GM12864 (cell line): ENCODE data around the gene FRS2.

Experiments
- DNase-seq: peaks from one replicate; pipeline ENCODE4 v3.0.0-alpha.2; 2011; ENCODE audit warnings: low read depth
- H3K4me3 ChIP-seq: 2 replicates; pipeline ENCODE4 v1.5.1; 2011; ENCODE audit warnings: mild to moderate bottlenecking, low read depth, low read length, control low read depth
- TF ChIP-seq, protein P1 (sequence below): IDR thresholded peaks from 2 replicates; pipeline ENCODE4 v1.5.1; 2011; ENCODE audit warnings: low read depth, mild to moderate bottlenecking, moderate library complexity, low read length, control low read depth, inconsistent platforms; ENCODE audit errors: missing control alignments

Gene FRS2

DNA sequence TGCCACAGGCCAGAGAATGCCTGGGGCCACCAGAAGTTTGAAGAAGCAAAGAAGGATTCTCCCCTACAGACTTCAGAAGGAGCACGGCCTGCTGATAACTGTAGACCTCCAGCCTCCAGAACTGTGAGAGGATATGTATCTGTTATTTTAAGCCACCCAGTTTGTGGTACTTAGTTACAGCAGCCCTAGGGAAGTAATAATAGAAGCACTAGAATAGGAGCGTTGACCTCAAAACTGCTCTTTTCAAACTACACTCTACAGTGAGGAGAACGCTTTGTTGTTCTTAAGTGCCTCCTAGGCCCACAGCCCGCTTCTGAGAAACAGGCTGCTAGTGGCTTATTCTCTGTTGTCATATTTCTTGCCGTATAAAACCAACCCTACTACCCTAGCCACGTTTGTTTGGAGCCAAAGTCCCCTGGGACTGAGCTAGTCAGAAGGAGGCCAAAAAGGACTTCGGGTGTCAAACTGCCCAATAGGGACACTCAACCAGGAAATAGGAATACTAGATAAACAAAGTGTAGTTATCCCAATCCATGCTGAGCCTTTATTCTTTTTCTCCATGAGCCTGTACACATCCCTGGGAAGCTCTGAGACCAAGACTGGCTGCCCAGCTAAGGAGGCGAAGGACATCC is 38.5 kb upstream of the FRS2 start:
- H3K4me3 ChIP-seq = no peak overlapping the region
- TF ChIP-seq, protein P1, sequence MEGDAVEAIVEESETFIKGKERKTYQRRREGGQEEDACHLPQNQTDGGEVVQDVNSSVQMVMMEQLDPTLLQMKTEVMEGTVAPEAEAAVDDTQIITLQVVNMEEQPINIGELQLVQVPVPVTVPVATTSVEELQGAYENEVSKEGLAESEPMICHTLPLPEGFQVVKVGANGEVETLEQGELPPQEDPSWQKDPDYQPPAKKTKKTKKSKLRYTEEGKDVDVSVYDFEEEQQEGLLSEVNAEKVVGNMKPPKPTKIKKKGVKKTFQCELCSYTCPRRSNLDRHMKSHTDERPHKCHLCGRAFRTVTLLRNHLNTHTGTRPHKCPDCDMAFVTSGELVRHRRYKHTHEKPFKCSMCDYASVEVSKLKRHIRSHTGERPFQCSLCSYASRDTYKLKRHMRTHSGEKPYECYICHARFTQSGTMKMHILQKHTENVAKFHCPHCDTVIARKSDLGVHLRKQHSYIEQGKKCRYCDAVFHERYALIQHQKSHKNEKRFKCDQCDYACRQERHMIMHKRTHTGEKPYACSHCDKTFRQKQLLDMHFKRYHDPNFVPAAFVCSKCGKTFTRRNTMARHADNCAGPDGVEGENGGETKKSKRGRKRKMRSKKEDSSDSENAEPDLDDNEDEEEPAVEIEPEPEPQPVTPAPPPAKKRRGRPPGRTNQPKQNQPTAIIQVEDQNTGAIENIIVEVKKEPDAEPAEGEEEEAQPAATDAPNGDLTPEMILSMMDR = no peak
- DNase-seq = no peak

DNA sequence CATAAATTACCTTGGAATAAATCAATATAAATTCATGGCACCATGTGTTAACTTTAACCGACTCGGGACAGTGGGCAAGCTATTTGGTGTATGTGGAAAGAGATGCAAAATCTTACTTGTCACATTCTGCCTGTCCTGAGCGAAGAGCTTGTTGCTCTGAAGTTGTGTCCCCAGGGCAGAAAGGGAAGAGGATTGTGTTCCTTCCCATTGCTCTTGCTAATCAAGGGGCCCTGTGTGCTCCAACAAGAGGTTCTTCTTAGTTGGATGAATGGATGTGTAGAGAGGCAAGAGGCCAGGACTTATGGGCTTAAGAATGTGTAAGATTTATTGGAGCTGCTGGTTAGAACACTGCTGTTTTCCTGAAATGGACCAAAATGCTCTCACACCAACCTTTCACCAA is 36.5 kb upstream of the FRS2 start:
- TF ChIP-seq, protein P1 = no peak
- no peak overlapping the region for H3K4me3 ChIP-seq
- no peak for DNase-seq

DNA sequence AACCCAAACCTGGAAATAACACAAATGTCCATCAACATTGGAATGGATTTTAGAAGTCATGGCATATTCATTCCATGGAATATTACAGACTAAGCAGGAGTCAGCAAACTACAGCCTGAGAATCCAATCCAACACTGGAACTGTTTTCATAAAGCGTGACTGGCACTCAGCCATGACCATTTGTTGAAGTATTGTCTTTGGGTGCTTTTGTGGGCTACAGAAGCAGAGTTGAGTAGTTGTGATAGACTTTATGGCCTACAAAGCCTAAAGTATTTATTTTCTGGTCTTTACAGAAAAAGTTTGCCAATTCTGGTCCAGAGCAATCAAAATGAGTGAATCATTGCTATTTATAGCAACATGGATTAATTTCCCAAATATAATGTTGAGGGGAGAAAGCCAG is 34.5 kb upstream of the FRS2 start:
- no peak overlapping the region for H3K4me3 ChIP-seq
- DNase-seq = no peak
- TF ChIP-seq, protein P1 = no peak

DNA sequence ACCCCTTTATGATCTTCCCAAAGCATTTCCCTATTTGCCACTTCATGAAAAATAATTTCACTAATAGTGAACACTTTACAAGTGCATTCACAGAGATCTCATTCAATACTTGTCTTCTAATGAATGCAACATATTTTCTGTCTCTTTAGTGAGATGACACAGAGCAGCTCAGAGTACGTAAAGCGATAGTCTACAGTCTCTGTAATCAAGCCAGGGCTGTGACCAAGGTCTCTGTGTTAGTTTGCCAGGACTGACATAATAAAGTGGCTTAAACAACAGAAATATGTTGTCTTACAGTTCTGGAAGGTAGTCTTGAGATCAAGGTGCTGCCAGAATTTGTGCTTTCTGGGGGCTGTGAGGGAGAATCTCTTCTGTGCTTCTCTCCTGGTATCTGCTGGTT is 33.1 kb upstream of the FRS2 start:
- no peak overlapping the region for H3K4me3 ChIP-seq
- TF ChIP-seq, protein P1 = no peak
- no peak for DNase-seq

DNA sequence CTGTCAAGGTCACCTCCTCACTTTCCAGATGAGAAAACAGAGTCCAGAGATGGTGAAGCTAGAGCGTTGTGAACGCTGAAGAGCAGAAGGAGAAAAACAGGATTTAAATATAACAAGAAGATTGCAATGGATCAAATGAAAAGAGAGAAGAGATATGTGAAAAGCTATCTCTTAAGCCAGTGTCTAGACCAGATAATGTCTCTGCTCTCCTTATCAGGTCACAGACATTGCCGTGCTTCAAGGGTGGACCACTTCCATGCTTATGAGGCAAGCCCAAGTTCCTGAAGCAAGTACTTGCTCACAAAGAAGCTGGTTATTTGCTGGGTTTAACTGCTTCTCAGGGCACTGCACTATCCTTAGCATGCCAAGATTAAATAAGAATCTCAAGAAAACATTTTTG is 31.6 kb upstream of the FRS2 start:
- TF ChIP-seq, protein P1 = no peak
- H3K4me3 ChIP-seq = no peak overlapping the region
- DNase-seq = no peak

DNA sequence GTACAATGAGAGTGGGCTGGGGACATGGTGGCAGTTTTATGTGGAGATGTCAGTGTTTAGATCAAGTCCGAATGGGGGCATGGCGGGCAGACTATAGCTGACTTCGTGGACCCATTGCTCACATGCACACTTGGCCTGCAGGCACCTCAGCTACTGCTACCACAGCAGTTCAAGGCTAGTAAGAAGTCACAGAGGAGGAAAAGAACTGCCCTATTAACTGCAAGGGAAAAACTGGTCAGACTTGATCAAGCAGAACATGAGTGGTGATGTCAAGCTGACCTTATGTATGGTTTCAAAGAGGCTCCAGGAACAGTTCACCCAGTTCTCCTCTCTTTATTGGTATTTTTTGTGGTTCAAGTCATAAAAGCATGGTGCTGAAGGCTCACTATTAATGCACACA is 30.2 kb upstream of the FRS2 start:
- no peak for DNase-seq
- no peak overlapping the region for H3K4me3 ChIP-seq
- TF ChIP-seq, protein P1 = no peak

DNA sequence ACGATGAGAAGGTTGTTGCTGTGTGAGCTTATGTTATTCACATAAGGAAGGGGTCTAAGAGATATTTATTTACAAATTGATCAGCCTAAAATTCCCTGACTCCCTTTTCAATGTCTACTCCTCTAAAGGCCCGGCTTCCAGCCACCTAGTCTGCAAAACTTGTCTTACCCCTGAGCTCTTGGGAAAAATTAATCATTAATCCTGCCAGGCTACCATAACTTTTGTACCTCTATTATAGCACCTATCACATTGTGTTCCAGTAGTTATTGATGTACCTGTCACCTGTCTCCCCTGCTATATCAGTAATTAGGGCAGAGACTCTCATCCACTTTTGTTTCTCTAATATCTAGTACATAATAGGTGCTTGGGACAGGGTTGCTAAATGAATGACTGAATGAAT is 29.3 kb upstream of the FRS2 start:
- TF ChIP-seq, protein P1 = no peak
- no peak for DNase-seq
- no peak overlapping the region for H3K4me3 ChIP-seq
